Ishikawa (cell line): Measurements from ENCODE around the gene SERINC5.

Experiments
- CEBPB ChIP-seq: IDR thresholded peaks from 2 replicates; pipeline ENCODE4 v1.6.1; 2012
- CREB1 ChIP-seq: IDR thresholded peaks from 2 replicates; pipeline ENCODE4 v1.6.1; 2012; ENCODE audit warnings: low read depth
- EGR1 ChIP-seq: IDR thresholded peaks from 2 replicates; pipeline ENCODE4 v1.6.1; 2012
- EP300 ChIP-seq: IDR thresholded peaks from 2 replicates; pipeline ENCODE4 v1.6.1; 2012; ENCODE audit warnings: borderline replicate concordance
- FOXM1 ChIP-seq: IDR thresholded peaks from 2 replicates; pipeline ENCODE4 v1.6.1; 2012; ENCODE audit warnings: low read depth, borderline replicate concordance
- NFIC ChIP-seq: IDR thresholded peaks from 2 replicates; pipeline ENCODE4 v1.6.1; 2012
- RAD21 ChIP-seq: IDR thresholded peaks from 2 replicates; pipeline ENCODE4 v1.6.1; 2012; ENCODE audit warnings: low read depth
- REST ChIP-seq: IDR thresholded peaks from 2 replicates; pipeline ENCODE4 v1.6.1; 2012; ENCODE audit warnings: low read depth, mild to moderate bottlenecking
- TAF1 ChIP-seq: IDR thresholded peaks from 2 replicates; pipeline ENCODE4 v1.6.1; 2012; ENCODE audit warnings: low read depth, mild to moderate bottlenecking
- TCF12 ChIP-seq: IDR thresholded peaks from 2 replicates; pipeline ENCODE4 v1.6.1; 2012; ENCODE audit warnings: low read depth
- TEAD4 ChIP-seq: IDR thresholded peaks from 2 replicates; pipeline ENCODE4 v1.6.1; 2012
- USF1 ChIP-seq: IDR thresholded peaks from 2 replicates; pipeline ENCODE4 v1.6.1; 2012
- YY1 ChIP-seq: IDR thresholded peaks from 2 replicates; pipeline ENCODE4 v1.6.1; 2012; ENCODE audit warnings: low read depth
- ZBTB7A ChIP-seq: IDR thresholded peaks from 2 replicates; pipeline ENCODE4 v1.6.1; 2012; ENCODE audit warnings: low read depth
- TF ChIP-seq, protein P1 (sequence below): IDR thresholded peaks from 2 replicates; pipeline ENCODE4 v1.6.1; 2012

Gene SERINC5

GRCh38 chr5:80122579-80122978, 133.3 kb downstream of the SERINC5 start:
- TF ChIP-seq NFIC (no peak), USF1 (no peak), FOXM1 (no peak), EGR1 (no peak), TAF1 (no peak), YY1 (no peak), TEAD4 (no peak), EP300 (no peak), ZBTB7A (no peak)
- TF ChIP-seq, protein P1, sequence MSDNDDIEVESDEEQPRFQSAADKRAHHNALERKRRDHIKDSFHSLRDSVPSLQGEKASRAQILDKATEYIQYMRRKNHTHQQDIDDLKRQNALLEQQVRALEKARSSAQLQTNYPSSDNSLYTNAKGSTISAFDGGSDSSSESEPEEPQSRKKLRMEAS: no peak

GRCh38 chr5:80119372-80119771, 136.5 kb downstream of the SERINC5 start:
- TF ChIP-seq EGR1 (no peak), ZBTB7A (no peak), CEBPB (no peak), TCF12 (no peak), NFIC (no peak), FOXM1 (no peak), CREB1 (no peak), YY1 (no peak), TEAD4 (no peak), EP300 (no peak), USF1 (no peak), REST (no peak), RAD21 (no peak), TAF1 (no peak)
- TF ChIP-seq, protein P1: no peak

DNA sequence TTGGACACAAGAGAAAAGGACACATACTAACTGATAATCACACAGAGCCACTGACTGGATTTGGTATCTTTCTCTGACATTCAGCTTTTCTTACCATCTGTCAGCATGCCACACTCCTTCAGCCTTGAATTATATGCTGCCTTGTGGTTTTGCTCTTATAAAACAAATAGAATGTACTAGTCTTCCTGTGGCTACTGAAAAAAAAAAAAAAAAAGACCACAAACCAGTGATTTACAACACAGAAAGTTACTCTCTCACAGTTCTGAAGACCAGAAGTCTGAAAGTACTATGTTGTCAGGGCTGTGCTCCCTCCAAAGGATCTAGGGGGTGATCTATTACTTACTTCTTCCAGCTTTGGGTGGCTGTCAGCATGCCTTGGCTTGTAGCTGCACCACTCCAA, 138.4 kb downstream of the SERINC5 start:
- TF ChIP-seq RAD21 (no peak), ZBTB7A (no peak)

DNA sequence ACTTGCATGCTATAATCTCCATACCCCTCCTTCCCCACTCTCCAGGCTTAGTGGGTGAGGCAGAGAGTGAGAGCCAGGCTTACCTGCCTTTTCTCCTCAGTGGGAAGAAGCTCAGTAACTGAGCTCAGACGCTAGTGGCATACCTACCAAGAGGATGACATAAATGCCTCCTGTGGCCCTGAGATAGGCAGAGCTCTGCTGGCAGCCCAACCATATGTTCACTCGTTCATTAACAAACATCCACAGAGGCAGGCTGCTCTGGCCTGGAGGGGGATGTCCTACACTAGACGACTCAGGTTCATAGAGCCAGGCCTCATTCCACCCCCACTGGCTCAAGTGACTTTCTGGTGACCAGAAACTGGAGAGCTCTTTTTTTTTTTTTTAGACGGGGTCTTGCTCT, 139.4 kb downstream of the SERINC5 start:
- TF ChIP-seq TCF12 (no peak), FOXM1 (no peak)

- TF ChIP-seq RAD21: no peak
- TF ChIP-seq CREB1: no peak
Measured at GRCh38 chr5:80116000-80116399, 139.8 kb downstream of the SERINC5 start.

DNA sequence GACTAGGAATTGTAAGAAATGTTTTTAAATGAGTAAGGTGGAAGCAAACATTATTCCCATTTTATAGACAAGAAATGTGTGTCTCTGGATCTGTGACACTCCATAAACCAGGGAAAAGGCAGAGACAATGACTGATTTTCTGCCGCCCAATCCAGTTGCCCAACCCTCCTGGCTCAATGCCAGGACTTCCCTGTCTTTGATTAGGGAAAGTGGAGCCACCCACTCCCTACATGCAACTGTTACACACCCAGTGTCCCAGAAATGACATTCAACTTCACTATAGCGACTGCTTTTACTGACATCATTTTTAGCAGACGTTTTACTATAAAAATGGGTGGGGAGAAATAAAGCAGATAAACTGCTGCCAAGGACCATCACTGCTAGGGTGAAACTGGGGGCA, 141.0 kb downstream of the SERINC5 start:
- TF ChIP-seq REST: no peak
- peak; percentile 26; the same call in 1 of the 2 replicates for TF ChIP-seq NFIC
- TF ChIP-seq YY1: no peak
- no peak for TF ChIP-seq EP300
- no peak for TF ChIP-seq TCF12

DNA sequence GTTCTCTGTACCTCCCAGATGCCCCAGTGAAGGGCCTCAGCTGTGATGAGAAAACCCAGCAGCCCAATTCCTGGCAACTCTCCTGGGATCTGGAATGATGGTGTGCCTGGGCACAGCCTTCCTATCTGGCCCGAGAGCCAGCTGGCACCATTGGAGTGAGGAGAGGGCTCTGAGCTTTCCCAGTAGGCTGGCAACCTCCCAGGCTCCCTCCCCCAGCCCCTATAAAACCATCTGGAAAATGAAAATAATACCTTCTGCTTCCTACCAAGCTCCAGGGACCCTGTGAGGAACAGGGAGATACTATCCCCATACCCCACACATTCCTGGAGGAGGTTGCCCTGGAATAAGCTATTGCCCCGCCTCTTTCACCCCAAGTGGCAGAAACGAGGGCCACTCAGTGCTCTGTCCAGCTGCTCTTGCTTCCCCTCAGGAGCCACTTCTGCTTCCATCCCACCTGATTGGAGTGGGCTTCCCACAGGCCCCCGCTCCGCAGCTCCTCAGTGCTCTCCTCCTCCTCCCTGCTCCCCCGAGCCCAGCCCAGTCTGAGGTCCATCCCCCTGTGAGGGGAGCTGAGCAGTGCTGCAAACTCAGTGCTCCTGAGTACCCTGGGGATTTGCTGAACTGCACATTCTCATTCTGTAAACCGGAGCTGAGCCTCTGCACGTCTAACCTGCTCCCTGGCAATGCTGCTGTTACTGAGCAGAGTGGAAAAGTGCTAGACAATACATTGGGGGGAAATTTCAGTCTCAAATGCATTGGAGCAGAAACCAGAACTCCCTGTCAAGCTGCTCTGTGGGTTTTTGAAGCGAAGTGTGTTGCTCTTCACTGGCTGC, 146.0 kb downstream of the SERINC5 start:
- TF ChIP-seq CEBPB (no peak), REST (no peak), NFIC (no peak), ZBTB7A (no peak), RAD21 (no peak), TCF12 (no peak), EGR1 (no peak), EP300 (no peak), USF1 (no peak), TAF1 (no peak), CREB1 (no peak), FOXM1 (no peak), YY1 (no peak), TEAD4 (no peak)
- TF ChIP-seq, protein P1: no peak
